Fibroblast of mammary gland (primary cell): ENCODE data around the gene PXN.

Source experiments
- DNase-seq: peaks from one replicate; pipeline ENCODE4 v3.0.0-alpha.2; 2010; ENCODE audit warnings: low read depth
- H3K4me3 ChIP-seq: 2 replicates; pipeline ENCODE4 v1.5.1; 2011; ENCODE audit warnings: low read depth, mild to moderate bottlenecking, low read length, moderate library complexity; ENCODE audit not compliant: control insufficient read depth
- TF ChIP-seq, protein P1 (sequence below): conservative IDR thresholded peaks from 2 replicates; pipeline ENCODE4 v1.5.1; 2011; ENCODE audit warnings: low read depth, low read length, inconsistent platforms; ENCODE audit not compliant: control insufficient read depth, insufficient read depth

The PXN gene

DNA sequence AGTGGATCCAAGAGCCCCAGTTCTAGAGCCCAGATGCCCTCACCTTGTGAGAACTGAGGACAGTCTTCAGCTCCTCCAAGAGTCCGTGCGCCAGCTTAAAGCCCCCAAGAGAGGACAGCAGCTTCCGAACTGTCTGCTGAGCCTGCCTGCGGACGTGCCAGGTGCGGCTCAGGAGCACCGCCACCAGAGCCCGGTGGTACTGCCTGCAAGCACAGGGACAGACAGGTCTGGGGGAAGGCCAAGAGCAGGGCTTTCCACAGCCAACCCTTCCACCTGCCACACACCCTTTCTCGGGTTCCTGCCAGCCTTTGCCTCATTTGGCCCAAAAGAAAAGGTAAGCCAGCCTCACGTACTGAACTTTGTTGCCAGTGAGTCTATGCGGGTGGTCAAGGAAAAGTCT is 101.2 kb downstream of the PXN start:
- no peak overlapping the region for H3K4me3 ChIP-seq
- TF ChIP-seq, protein P1, sequence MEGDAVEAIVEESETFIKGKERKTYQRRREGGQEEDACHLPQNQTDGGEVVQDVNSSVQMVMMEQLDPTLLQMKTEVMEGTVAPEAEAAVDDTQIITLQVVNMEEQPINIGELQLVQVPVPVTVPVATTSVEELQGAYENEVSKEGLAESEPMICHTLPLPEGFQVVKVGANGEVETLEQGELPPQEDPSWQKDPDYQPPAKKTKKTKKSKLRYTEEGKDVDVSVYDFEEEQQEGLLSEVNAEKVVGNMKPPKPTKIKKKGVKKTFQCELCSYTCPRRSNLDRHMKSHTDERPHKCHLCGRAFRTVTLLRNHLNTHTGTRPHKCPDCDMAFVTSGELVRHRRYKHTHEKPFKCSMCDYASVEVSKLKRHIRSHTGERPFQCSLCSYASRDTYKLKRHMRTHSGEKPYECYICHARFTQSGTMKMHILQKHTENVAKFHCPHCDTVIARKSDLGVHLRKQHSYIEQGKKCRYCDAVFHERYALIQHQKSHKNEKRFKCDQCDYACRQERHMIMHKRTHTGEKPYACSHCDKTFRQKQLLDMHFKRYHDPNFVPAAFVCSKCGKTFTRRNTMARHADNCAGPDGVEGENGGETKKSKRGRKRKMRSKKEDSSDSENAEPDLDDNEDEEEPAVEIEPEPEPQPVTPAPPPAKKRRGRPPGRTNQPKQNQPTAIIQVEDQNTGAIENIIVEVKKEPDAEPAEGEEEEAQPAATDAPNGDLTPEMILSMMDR = no peak
- no peak for DNase-seq

DNA sequence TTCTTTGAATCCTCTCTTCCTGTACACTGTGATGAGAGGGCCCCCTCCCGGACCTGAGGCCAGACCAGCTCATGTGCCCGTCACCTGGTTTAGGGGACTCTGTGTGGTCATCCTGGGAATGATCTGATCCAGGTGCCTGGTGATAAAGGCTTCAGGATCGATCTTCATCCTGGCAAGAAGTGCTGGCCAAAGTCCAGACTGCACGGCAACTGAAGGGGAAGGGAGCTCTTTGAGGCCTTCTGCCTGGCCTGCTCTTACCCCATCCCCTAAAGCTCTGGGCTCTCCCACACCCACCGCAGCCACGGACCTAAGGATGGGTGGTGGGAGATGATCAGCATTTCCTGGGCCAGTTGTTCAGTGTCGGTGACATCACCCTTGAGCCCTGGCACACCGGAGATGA is 102.8 kb downstream of the PXN start:
- TF ChIP-seq, protein P1 = no peak
- no peak for DNase-seq
- no peak overlapping the region for H3K4me3 ChIP-seq

DNA sequence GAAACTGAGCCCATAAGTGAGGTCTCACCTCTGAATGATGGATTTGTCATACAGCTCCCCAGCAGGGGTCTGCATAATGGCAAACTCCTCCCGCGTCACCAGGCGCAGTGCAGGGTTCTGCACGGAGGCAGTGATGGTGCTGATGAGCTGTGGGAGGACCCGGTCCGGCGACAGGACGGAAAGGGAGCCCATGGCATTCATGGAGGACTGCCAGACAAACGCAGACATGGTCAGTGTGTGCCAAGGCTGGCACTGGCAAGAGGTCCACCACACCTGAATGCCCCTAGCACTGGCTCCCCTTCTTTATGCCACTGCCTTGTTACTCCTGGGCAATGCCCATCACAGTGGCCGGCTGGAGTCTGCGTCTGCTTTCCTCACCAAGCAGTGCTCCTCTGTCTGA is 103.7 kb downstream of the PXN start:
- H3K4me3 ChIP-seq = no peak overlapping the region
- TF ChIP-seq, protein P1 = no peak
- DNase-seq = no peak
